ENCODE results near the gene TMEM131. TPM values are rescaled to one million over a fixed set of nuclear protein-coding genes. Genes with fewer than 3 reads are reported as not detected.

The TMEM131 gene
- polyA plus RNA-seq, 3 donors, result 45.1 to 48.1 (median 46.7) TPM

DNA sequence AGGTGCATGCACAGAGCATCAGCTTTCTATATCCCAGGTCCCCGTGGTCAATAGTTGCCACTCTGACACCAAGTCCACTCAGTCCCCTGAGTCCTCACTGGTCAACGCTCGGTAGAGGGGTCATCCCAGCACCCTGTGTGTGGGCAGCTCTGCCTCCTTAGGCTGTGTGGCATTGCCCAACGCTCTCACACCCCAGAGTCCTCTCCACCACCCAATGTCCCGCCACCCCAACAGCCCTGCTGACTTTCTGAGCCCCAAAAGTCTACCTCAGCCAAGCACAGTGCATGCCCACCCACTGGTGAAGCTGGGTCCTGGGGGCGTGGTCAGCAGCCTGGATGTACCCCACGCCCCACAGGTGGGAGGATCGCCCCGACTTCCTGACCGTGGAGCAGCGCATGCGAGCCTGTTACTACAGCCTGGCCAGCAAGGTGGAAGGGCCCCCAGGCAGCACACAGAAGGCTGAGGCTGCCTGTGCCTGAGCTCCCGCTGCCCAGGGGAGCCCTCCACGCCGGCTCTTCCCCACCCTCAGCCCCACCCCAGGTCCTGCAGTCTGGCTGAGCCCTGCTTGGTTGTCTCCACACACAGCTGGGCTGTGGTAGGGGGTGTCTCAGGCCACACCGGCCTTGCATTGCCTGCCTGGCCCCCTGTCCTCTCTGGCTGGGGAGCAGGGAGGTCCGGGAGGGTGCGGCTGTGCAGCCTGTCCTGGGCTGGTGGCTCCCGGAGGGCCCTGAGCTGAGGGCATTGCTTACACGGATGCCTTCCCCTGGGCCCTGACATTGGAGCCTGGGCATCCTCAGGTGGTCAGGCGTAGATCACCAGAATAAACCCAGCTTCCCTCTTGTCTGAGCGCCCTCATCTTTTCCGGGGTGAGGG, 256.5 kb downstream of the TMEM131 start:
- no peak for DNase-seq (ENCODE audit: extremely low read depth in 1 of 11, low read depth in 9 of 11, low spot score in 4 of 11)

GRCh38 chr2:97738179-97739019, 257.3 kb downstream of the TMEM131 start:
- no peak for DNase-seq (ENCODE audit: extremely low read depth in 1 of 11, low read depth in 9 of 11, low spot score in 4 of 11)

GRCh38 chr2:97737421-97738178, 258.1 kb downstream of the TMEM131 start:
- DNase-seq (ENCODE audit: extremely low read depth in 1 of 11, low read depth in 9 of 11, low spot score in 4 of 11), result no peak

DNA sequence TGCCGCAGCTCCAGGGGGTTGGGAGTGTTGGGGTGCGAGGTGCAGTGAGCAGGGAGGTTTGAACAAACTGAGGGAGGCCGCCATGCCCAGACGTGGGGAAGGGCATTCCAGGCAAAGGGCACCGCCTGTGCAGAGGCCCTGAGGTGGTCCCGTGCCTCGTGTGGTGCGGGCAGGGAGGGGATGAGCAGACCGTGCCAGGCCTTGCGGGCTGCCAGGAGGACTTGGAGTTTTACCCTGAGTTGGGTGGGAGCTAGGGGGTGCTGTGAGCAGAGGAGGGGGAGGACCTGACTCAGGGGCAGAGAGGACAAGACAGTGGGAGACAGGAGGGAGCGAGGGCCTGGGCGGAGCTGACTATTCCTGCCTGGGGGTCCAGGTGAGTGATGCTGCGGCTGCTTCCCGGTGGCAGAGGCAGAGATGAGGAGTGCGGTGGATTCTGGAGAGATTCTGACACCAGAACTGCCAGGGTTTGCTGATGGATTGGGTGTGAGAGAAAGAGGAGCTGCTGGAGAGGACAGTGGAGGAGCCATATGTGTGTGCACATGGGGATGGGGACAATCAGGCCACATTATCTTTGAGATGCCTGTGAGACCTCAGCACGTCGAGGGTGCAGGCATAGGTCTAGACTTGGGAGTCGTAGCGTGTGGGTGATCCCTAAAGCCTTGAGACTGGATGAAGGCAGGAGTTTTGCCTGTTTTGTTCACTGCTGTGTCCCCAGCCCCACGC, 259.0 kb downstream of the TMEM131 start:
- no peak for DNase-seq (ENCODE audit: extremely low read depth in 1 of 11, low read depth in 9 of 11, low spot score in 4 of 11)

DNA sequence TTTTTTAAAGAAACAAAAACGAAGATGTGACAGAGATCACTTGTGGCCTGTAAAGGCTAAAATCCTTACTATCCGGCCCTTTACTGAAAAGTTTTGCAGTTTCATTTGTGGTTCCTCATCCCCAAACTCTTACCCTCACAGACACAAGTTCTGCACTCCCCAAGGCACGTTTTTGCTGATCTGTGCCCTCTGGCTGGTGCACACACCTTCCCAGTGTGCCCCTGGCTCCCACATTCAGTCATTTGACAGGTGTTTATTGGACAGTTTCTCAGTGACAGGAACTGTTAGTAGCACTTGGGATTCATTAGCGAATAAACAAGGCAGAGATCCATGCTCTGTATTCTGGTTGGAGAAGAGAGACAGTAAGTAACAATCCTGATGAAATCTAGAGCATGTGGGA, 259.6 kb downstream of the TMEM131 start:
- no peak for DNase-seq (ENCODE audit: extremely low read depth in 1 of 11, low read depth in 9 of 11, low spot score in 4 of 11)

- no peak for DNase-seq (ENCODE audit: extremely low read depth in 1 of 11, low read depth in 9 of 11, low spot score in 4 of 11)
Observed at GRCh38 chr2:97735161-97735561, 260.6 kb downstream of the TMEM131 start.

DNA sequence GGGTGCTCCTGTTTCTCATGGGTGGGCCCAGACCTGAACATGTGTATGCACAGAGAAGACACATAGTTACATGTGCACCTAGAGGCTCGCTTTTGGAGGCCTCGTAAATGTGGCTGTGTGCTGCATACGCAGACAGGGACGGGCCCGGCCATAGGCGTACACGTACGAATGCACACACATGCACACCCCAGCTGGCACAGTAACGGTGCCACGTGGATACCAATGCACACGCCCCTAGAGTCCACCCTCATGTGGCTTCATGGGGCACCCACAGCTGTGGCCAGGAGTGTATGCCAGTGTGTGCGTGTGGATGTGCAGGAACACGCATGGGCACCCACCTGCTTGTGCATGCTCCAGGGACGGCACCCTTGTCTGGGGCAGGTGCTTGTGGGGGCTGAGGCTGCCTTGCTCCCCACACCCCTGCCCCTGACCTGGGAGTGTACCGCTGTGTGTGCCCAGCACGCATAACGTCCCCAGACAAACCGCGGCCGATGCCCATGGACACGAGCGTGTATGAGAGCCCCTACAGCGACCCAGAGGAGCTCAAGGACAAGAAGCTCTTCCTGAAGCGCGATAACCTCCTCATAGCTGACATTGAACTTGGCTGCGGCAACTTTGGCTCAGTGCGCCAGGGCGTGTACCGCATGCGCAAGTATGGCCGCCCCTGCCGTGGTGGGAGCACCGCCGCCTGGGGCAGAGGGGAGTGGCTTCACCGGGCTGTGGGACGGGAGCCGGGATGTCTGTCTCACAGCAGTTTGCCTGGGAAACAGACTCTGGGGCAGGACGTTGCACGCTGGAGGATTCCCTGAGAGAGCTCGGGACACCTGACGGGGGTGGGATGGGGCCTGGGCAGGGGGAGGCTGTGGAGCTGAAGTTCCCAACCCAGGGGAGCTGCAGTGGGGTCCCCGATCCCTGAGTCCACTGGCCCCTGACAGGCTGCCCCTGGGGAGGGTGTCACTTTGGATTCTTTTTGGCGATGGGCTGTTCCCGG, 261.4 kb downstream of the TMEM131 start:
- DNase-seq (ENCODE audit: extremely low read depth in 1 of 11, low read depth in 9 of 11, low spot score in 4 of 11), result no peak

- no peak for DNase-seq (ENCODE audit: extremely low read depth in 1 of 11, low read depth in 9 of 11, low spot score in 4 of 11)
Observed at GRCh38 chr2:97733341-97734035, 262.3 kb downstream of the TMEM131 start.

DNA sequence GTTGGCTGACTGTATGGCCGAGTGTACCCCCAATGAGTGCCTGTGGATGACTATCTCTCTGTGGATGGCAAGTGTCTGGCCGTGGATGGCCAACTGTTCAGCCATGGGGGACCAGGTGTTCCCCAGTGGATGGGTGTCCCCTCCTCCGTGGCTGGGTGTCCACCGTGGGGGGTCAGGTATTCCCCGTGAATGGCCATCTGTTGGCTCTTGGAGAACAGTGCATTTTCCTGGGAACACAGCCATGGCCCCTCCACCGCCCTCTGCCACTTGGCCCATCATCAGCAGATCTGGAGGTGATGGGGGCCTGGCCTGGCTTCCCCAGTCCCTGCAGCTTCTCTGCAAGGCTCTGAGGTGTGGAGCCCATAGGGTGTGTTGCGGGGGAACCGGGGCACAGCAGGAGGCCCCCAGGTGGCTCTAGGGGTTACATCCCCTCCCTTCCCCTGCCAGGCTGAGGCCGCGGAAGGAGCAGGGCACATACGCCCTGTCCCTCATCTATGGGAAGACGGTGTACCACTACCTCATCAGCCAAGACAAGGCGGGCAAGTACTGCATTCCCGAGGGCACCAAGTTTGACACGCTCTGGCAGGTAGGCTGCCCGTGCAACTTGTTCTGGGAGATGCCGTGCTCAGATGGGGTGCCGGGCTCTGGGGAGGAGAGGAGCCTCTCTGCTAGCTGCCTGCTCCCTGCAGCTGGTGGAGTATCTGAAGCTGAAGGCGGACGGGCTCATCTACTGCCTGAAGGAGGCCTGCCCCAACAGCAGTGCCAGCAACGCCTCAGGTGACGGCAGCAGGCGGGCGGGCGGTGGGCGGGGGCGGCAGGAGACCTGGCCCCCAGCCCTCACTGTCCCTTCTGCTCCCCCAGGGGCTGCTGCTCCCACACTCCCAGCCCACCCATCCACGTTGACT, 263.1 kb downstream of the TMEM131 start:
- DNase-seq (ENCODE audit: extremely low read depth in 1 of 11, low read depth in 9 of 11, low spot score in 4 of 11), result no peak

DNA sequence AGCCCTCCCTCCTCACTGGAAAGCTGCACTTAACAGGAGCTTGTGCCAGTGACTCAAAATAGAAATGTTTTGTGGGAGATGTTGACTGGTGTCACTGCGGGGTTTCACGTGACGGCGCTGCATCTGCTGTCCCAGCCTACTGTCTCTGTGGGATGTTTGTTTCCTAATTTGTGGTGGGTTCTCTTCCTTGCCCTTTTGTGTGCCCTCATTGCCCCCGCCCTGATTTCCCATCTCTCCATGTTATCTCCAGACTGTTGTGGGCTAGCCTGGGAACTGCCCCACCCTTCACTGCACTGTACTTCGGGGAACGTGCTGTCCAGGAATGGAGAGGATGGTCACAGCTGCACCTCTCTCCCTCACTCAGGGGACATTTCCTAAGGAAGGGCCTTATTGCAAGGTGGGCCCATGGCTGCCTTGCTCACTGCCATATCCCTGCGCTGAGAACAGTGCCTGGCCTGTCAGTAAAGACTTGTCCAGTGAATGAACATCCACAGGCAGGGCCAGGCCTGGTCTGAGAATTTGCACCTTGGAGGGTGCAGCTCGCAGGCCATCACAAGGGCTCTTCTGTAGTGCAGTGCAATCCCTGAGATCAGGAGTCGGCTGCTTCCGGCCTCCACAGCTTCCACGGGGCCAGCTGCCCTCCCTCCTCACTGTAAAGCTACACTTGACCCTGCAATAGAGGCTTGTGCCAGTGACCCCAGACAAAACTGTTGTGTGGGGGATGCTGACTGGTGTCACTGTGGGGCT, 264.3 kb downstream of the TMEM131 start:
- DNase-seq (ENCODE audit: extremely low read depth in 1 of 11, low read depth in 9 of 11, low spot score in 4 of 11), result no peak

GRCh38 chr2:97730245-97730644, 265.5 kb downstream of the TMEM131 start:
- DNase-seq (ENCODE audit: extremely low read depth in 1 of 11, low read depth in 9 of 11, low spot score in 4 of 11), result no peak

- DNase-seq (ENCODE audit: extremely low read depth in 1 of 11, low read depth in 9 of 11, low spot score in 4 of 11), result no peak
Observed at GRCh38 chr2:97728091-97728731, 267.5 kb downstream of the TMEM131 start.

DNA sequence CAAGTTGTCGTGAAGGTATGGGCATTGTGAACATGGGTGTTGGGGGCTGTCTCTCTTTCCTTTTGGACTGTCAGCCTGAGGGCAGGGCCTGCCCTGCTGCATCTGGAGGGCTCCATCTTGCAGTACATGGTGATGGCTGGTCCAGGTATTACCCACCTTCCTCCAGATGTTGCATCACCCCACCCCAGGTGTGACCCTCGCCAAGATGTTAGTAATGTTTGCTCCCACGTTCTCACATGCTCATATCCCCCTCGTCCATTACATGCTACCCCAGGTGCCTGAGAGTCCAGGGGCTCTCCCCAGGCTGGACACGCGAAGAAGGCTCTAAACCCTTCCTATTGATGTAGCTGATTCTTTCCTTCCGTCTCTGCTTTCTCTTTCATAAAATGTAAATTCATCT, 268.5 kb downstream of the TMEM131 start:
- DNase-seq (ENCODE audit: extremely low read depth in 1 of 11, low read depth in 9 of 11, low spot score in 4 of 11), result no peak

DNA sequence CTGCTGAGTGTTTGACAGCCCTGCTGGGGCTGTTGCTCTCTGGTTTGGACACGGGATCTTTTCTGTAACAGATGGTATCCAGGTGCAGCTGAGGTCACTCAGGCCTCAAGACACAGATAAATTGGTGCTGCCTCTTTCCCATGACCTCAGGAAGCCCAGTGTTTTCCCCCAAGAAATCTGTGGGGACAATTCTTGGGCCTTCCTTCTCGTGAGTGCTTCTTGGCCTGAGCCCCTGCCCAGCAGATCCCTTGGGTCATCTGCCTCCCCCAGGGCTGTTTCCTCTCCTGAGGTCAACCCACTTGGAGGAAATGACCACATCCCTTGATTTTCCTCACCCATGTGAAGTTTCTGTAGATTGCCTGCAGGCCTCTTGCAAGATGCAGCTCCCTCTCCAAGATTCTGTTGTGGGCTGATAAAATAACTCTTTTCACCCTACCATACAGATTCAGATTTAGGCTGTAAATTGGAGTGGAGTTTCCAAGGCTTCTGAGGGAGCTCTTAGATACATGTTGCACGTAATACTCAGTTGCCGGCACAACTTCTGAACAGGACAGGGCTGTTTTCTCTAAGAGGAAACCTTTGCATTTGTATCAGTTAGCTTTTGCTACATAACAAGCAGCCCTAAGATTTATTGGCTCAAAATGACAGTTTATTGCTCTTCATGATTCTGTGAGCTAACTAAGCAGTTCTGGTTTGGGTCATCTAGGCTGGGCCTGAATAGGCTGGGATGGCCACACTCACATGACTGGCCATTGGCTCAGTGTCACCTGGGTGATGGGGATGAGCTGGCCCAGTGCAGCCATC, 269.3 kb downstream of the TMEM131 start:
- DNase-seq (ENCODE audit: extremely low read depth in 1 of 11, low read depth in 9 of 11, low spot score in 4 of 11), result no peak

Data from renal cortex interstitium (tissue), 11 donors.